Measurements from ENCODE around the gene DUS4L. TPM values are rescaled to one million over a fixed set of nuclear protein-coding genes. Genes with fewer than 3 reads are reported as not detected.

DUS4L gene
- total RNA-seq, 2 experiments from 2014 or later: 14.9 to 23.0 TPM

DNA sequence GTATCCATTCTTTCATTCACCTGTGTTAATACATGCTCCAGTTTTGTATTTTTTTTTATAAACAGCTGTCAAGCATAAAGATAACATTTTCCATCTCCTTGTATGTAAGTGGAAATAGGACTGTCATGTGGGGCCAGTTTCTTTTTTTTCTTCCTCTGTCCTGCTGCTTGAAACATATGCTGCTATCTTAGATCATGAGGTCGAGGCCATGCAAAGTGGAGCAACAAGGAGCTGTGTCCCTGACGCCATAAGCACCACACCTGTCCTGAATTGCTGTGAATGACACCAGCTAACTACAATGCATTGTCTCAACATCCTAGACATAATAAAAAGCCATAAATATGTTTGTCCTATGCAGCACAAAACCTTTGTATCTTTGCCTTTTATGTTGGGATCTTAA lies 59.1 kb downstream of the DUS4L start:
- no peak for DNase-seq (ENCODE audit: low spot score)
- Histone ChIP-seq H3K79me2 (ENCODE audit: insufficient read depth, low read depth, low read length) (no peaks in the 10 kb centered on the region), H3K9me2 (ENCODE audit: insufficient read depth, low read length) (no peaks in the 10 kb centered on the region), H3K36me3 (ENCODE audit: insufficient read depth, low read length) (no peaks in the 10 kb centered on the region), H4K20me1 (ENCODE audit: insufficient read depth, low read length) (no peaks in the 10 kb centered on the region), H3K27ac (ENCODE audit: low read depth, low read length, poor library complexity, severe bottlenecking) (no peak overlapping the region), H3K4me1 (ENCODE audit: insufficient read depth, low read length, poor library complexity, severe bottlenecking) (no peaks in the 10 kb centered on the region), H3K9me3 (ENCODE audit: low read length) (no peaks in the 10 kb centered on the region), H2AFZ (ENCODE audit: low read length) (no peak overlapping the region), H3K4me3 (ENCODE audit: low read depth, low read length, poor library complexity, severe bottlenecking) (no peak overlapping the region), H3K4me2 (ENCODE audit: low read length) (no peak overlapping the region)
- ChIA-PET POLR2A (interaction anchor here (0.8 kb wide), 1 partner anchor 19 kb away, joined by 3 read pairs; no protein-coding TSS in a partner anchor), CTCF (ENCODE audit: unreplicated experiment) (no interaction called here)
- intact Hi-C loops (cut with micrococcal nuclease; ENCODE audit: unreplicated experiment): no loop called here
- TF ChIP-seq, protein P1, sequence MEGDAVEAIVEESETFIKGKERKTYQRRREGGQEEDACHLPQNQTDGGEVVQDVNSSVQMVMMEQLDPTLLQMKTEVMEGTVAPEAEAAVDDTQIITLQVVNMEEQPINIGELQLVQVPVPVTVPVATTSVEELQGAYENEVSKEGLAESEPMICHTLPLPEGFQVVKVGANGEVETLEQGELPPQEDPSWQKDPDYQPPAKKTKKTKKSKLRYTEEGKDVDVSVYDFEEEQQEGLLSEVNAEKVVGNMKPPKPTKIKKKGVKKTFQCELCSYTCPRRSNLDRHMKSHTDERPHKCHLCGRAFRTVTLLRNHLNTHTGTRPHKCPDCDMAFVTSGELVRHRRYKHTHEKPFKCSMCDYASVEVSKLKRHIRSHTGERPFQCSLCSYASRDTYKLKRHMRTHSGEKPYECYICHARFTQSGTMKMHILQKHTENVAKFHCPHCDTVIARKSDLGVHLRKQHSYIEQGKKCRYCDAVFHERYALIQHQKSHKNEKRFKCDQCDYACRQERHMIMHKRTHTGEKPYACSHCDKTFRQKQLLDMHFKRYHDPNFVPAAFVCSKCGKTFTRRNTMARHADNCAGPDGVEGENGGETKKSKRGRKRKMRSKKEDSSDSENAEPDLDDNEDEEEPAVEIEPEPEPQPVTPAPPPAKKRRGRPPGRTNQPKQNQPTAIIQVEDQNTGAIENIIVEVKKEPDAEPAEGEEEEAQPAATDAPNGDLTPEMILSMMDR (conservative IDR thresholded peaks at IDR 0.05; ENCODE audit: low read length): no peak
- TF ChIP-seq EZH2phosphoT487 (IDR thresholded peaks at IDR 0.05; ENCODE audit: borderline replicate concordance, low read depth, low read length): no peak
- BruUV-seq (replicated peaks): no TSS peak

DNA sequence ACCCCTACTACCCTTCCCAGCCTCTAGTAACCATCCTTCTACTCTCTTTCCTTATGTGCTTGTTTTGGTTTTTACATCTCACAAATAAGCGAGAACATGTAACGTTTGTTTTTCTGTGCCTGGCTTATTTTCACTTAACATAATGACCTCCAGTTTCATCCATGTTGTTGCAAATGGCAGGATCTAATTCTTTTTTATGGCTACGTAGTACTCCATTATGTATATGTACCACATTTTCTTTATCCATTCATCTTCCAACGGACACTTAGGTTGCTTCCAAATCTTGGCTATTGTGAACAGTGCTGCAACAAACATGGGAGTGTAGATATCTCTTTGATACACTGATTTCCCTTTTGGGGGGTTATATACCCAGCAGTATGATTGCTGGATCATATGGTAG lies 63.2 kb downstream of the DUS4L start:
- TF ChIP-seq, protein P1 (conservative IDR thresholded peaks at IDR 0.05; ENCODE audit: low read length): no peak
- TF ChIP-seq EZH2phosphoT487 (IDR thresholded peaks at IDR 0.05; ENCODE audit: borderline replicate concordance, low read depth, low read length): no peak
- no peak overlapping the region for H3K4me3 ChIP-seq (ENCODE audit: low read depth, low read length, poor library complexity, severe bottlenecking)
- H3K36me3 ChIP-seq (ENCODE audit: insufficient read depth, low read length): no peaks in the 10 kb centered on the region
- intact Hi-C loops (cut with micrococcal nuclease; ENCODE audit: unreplicated experiment): no loop called here
- H4K20me1 ChIP-seq (ENCODE audit: insufficient read depth, low read length): no peaks in the 10 kb centered on the region
- no peak overlapping the region for H3K4me2 ChIP-seq (ENCODE audit: low read length)
- no peaks in the 10 kb centered on the region for H3K79me2 ChIP-seq (ENCODE audit: insufficient read depth, low read depth, low read length)
- no peaks in the 10 kb centered on the region for H3K4me1 ChIP-seq (ENCODE audit: insufficient read depth, low read length, poor library complexity, severe bottlenecking)
- POLR2A ChIA-PET: interaction anchor here (0.6 kb wide), 1 partner anchor 117 kb away, joined by 3 read pairs; no protein-coding TSS in a partner anchor
- H3K27ac ChIP-seq (ENCODE audit: low read depth, low read length, poor library complexity, severe bottlenecking): no peak overlapping the region
- CTCF ChIA-PET (ENCODE audit: unreplicated experiment): interaction anchor here (0.9 kb wide), 1 partner anchor 101 kb away, joined by 3 read pairs; no protein-coding TSS in a partner anchor
- DNase-seq (ENCODE audit: low spot score): no peak
- BruUV-seq (replicated peaks): no TSS peak
- no peaks in the 10 kb centered on the region for H3K9me3 ChIP-seq (ENCODE audit: low read length)
- no peak overlapping the region for H2AFZ ChIP-seq (ENCODE audit: low read length)
- H3K9me2 ChIP-seq (ENCODE audit: insufficient read depth, low read length): no peaks in the 10 kb centered on the region

Small RNA genes lying within 50 kb of the gene (small RNA-seq; reads per million reads assigned to genes)
- gene RF01233: not detected

Other genes starting within 250 kb of the DUS4L start
- gene GPR22, start 93.9 kb upstream of the DUS4L start, total RNA-seq (2014; rRNA removed; shearing (Covaris generic)): not detected in 2 replicates
- gene GPR22, start 93.9 kb upstream of the DUS4L start, total RNA-seq (2022): not detected in 2 replicates
- 59.0 and 60.2 TPM in 2 replicates for gene COG5, start 51 bp upstream of the DUS4L start, total RNA-seq (2014; rRNA removed; shearing (Covaris generic))
- 40.1 and 40.9 TPM in 2 replicates for gene COG5, start 51 bp upstream of the DUS4L start, total RNA-seq (2022)
- gene BCAP29, start 16.3 kb downstream of the DUS4L start, total RNA-seq (2014; rRNA removed; shearing (Covaris generic)): 18.7 and 26.5 TPM in 2 replicates
- 26.3 and 29.2 TPM in 2 replicates for gene BCAP29, start 16.3 kb downstream of the DUS4L start, total RNA-seq (2022)
- gene SLC26A4, start 96.9 kb downstream of the DUS4L start, total RNA-seq (2014; rRNA removed; shearing (Covaris generic)): 0.26 TPM in 1 of 2 replicates, not detected in the other
- 0.27 TPM in 1 of 2 replicates, not detected in the other for gene SLC26A4, start 96.9 kb downstream of the DUS4L start, total RNA-seq (2022)
- gene CBLL1, start 180.2 kb downstream of the DUS4L start, total RNA-seq (2014; rRNA removed; shearing (Covaris generic)): 22.9 and 25.7 TPM in 2 replicates
- gene CBLL1, start 180.2 kb downstream of the DUS4L start, total RNA-seq (2022): 41.4 and 57.2 TPM in 2 replicates
- not detected in 2 replicates for gene SLC26A3, start 239.3 kb downstream of the DUS4L start, total RNA-seq (2014; rRNA removed; shearing (Covaris generic))
- not detected in 2 replicates for gene SLC26A3, start 239.3 kb downstream of the DUS4L start, total RNA-seq (2022)